ENCODE measurements around the gene FHOD3.

- TF ChIP-seq POLR2A (IDR thresholded peaks at IDR 0.05; ENCODE audit: low read length) (no peak), GATA1 (IDR thresholded peaks at IDR 0.05; ENCODE audit: low read depth, low read length) (no peak)
Observed at GRCh38 chr18:36762074-36762473, 464.6 kb downstream of the FHOD3 start.
